ENCODE measurements around the gene CDH23. TPM values are rescaled to one million over a fixed set of nuclear protein-coding genes. Genes with fewer than 3 reads are reported as not detected.

Gene CDH23
- total RNA-seq, 1 experiment from 2014 or later: 0.02 TPM

DNA sequence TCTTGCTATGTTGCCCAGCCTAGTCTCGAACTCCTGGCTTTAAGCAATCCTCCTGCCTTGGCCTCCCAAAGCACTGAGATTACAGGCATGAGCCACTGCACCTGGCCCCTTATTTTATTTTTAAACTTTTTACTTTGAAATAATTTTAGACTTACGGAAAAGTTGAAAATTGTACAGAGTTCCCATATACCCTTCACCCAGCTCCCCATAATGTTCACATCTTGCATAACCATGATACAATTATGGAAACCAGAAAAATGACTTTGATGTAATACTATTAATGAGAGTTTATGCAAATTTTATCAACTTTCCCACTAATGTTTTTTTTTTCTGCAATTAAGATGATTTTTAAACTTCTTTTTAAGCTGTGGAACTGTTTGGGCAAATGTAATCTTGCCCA is 58.3 kb downstream of the CDH23 start:
- CTCF ChIA-PET: interaction anchor here (0.6 kb wide), 1 partner anchor 234 kb away, joined by 3 read pairs; no protein-coding TSS in a partner anchor
- intact Hi-C loops (cut with micrococcal nuclease): no loop called here
- TF ChIP-seq, protein P1, sequence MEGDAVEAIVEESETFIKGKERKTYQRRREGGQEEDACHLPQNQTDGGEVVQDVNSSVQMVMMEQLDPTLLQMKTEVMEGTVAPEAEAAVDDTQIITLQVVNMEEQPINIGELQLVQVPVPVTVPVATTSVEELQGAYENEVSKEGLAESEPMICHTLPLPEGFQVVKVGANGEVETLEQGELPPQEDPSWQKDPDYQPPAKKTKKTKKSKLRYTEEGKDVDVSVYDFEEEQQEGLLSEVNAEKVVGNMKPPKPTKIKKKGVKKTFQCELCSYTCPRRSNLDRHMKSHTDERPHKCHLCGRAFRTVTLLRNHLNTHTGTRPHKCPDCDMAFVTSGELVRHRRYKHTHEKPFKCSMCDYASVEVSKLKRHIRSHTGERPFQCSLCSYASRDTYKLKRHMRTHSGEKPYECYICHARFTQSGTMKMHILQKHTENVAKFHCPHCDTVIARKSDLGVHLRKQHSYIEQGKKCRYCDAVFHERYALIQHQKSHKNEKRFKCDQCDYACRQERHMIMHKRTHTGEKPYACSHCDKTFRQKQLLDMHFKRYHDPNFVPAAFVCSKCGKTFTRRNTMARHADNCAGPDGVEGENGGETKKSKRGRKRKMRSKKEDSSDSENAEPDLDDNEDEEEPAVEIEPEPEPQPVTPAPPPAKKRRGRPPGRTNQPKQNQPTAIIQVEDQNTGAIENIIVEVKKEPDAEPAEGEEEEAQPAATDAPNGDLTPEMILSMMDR (IDR thresholded peaks at IDR 0.05; ENCODE audit: unreplicated experiment): no peak
- Mint-ChIP-seq H3K27ac (ENCODE audit: low read depth, unreplicated experiment) (no peak overlapping the region), H3K4me3 (ENCODE audit: unreplicated experiment) (no peak overlapping the region), H3K4me1 (ENCODE audit: insufficient read depth, unreplicated experiment) (no peaks in the 10 kb centered on the region), H3K36me3 (ENCODE audit: insufficient read depth, unreplicated experiment) (no peaks in the 10 kb centered on the region), H3K9me3 (ENCODE audit: unreplicated experiment) (no peaks in the 10 kb centered on the region), H3K27me3 (ENCODE audit: insufficient read depth, unreplicated experiment) (peaks cover 89% of the 10 kb centered on the region)
- BruUV-seq (replicated peaks): no TSS peak
- no peak for DNase-seq (ENCODE audit: unreplicated experiment)
- POLR2A ChIA-PET: interaction anchor here (1.1 kb wide), 1 partner anchor 65 kb away, joined by 6 read pairs; no protein-coding TSS in a partner anchor

DNA sequence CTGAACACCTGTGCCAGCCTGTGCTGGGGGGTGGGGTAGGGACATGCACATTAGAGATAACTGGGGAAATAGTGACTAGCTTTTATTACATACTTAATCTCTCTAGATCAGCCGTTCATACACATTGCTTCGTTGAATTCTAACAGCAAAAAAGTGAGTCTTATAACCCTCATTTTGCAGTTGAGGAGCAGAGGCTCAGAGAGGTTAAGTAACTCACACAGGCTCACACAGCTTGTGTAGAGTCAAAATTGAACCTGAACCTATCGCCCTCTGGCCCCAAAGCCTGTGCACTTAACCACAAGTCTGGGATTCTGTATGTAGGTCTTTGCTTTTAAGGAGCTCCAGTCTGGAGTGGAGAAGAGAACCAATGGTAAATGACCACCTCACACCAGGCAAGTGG is 59.9 kb downstream of the CDH23 start:
- Mint-ChIP-seq H3K36me3 (ENCODE audit: insufficient read depth, unreplicated experiment) (no peaks in the 10 kb centered on the region), H3K27me3 (ENCODE audit: insufficient read depth, unreplicated experiment) (peaks cover 89% of the 10 kb centered on the region), H3K4me1 (ENCODE audit: insufficient read depth, unreplicated experiment) (no peaks in the 10 kb centered on the region), H3K27ac (ENCODE audit: low read depth, unreplicated experiment) (no peak overlapping the region), H3K4me3 (ENCODE audit: unreplicated experiment) (no peak overlapping the region), H3K9me3 (ENCODE audit: unreplicated experiment) (no peaks in the 10 kb centered on the region)
- ChIA-PET CTCF (interaction anchor here (1.1 kb wide), 1 partner anchor 114 kb away, joined by 3 read pairs; no protein-coding TSS in a partner anchor), POLR2A (no interaction called here)
- TF ChIP-seq, protein P1 (IDR thresholded peaks at IDR 0.05; ENCODE audit: unreplicated experiment): no peak
- intact Hi-C loops (cut with micrococcal nuclease): no loop called here
- BruUV-seq (replicated peaks): no TSS peak
- DNase-seq (ENCODE audit: unreplicated experiment): no peak

DNA sequence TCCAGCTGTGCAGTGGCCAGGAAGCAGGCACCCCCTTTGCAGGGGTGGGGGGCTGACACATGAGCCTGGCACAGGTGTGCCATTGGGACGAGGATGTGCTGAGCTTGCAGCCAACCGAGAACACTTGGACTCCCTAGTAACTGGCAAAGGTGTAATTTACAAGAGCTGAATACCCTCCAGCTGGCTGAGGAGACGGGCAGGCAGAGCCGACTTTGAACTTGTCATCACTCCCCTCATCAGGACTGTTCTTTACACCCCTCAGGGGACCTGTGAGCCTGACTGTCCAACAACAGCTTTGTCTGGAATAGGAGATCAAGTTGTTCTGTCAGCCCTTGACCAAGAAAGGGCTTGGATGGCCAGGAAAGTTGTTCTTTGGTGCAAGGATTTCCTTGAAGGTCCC is 61.2 kb downstream of the CDH23 start:
- Mint-ChIP-seq H3K27ac (ENCODE audit: low read depth, unreplicated experiment) (no peak overlapping the region), H3K27me3 (ENCODE audit: insufficient read depth, unreplicated experiment) (peaks cover 78% of the 10 kb centered on the region), H3K4me3 (ENCODE audit: unreplicated experiment) (no peak overlapping the region), H3K9me3 (ENCODE audit: unreplicated experiment) (no peaks in the 10 kb centered on the region), H3K4me1 (ENCODE audit: insufficient read depth, unreplicated experiment) (no peaks in the 10 kb centered on the region), H3K36me3 (ENCODE audit: insufficient read depth, unreplicated experiment) (no peaks in the 10 kb centered on the region)
- POLR2A ChIA-PET: interaction anchor here (0.8 kb wide), 1 partner anchor 13 kb away, joined by 3 read pairs; no protein-coding TSS in a partner anchor
- intact Hi-C loops (cut with micrococcal nuclease): no loop called here
- DNase-seq (ENCODE audit: unreplicated experiment): no peak
- TF ChIP-seq, protein P1 (IDR thresholded peaks at IDR 0.05; ENCODE audit: unreplicated experiment): no peak
- CTCF ChIA-PET: interaction anchor here (1.3 kb wide), 1 partner anchor 28 kb away, joined by 5 read pairs; no protein-coding TSS in a partner anchor
- BruUV-seq (replicated peaks): no TSS peak

DNA sequence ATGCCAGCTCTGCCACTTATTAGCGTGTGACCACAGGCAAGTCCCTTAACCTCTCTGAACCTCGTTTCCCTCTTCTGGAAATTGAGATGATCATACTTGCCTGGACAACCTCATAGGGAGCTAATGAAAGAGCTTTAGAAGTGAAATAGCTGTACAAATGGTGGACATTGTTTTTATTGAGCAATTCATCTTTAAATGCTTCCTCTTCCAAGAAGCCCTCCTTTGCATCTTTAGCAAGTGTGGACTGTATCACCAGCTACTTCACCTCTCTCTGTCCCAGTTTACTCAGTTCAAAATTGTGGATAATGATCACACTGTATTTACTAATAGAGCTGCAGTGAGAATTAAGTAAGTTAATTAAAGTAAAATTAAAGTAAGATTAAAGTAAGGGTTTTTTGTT is 61.7 kb downstream of the CDH23 start:
- no peaks in the 10 kb centered on the region for H3K36me3 Mint-ChIP-seq (ENCODE audit: insufficient read depth, unreplicated experiment)
- CTCF ChIA-PET: interaction anchor here (1.3 kb wide), 1 partner anchor 28 kb away, joined by 5 read pairs; no protein-coding TSS in a partner anchor
- H3K4me3 Mint-ChIP-seq (ENCODE audit: unreplicated experiment): no peak overlapping the region
- TF ChIP-seq, protein P1 (IDR thresholded peaks at IDR 0.05; ENCODE audit: unreplicated experiment): no peak
- POLR2A ChIA-PET: interaction anchor here (0.8 kb wide), 1 partner anchor 13 kb away, joined by 3 read pairs; no protein-coding TSS in a partner anchor
- H3K27me3 Mint-ChIP-seq (ENCODE audit: insufficient read depth, unreplicated experiment): peaks cover 73% of the 10 kb centered on the region
- no peak overlapping the region for H3K27ac Mint-ChIP-seq (ENCODE audit: low read depth, unreplicated experiment)
- no TSS peak for BruUV-seq (replicated peaks)
- no peaks in the 10 kb centered on the region for H3K9me3 Mint-ChIP-seq (ENCODE audit: unreplicated experiment)
- intact Hi-C loops (cut with micrococcal nuclease): no loop called here
- DNase-seq (ENCODE audit: unreplicated experiment): no peak
- H3K4me1 Mint-ChIP-seq (ENCODE audit: insufficient read depth, unreplicated experiment): no peaks in the 10 kb centered on the region
